Type B pancreatic cell (in vitro differentiated cells): ENCODE data around the gene AP3B1. TPM values are rescaled to one million over a fixed set of nuclear protein-coding genes. Genes with fewer than 3 reads are reported as not detected.

Source experiments
- DNase-seq: peaks from one replicate; pipeline ENCODE4 v3.0.0; 2021; ENCODE audit warnings: mixed read lengths; ENCODE audit not compliant: unreplicated experiment; ENCODE audit errors: extremely low spot score
- H3K27ac Mint-ChIP-seq: 2 replicates; pipeline ENCODE4 v1.8.0; 2021; ENCODE audit warnings: mild to moderate bottlenecking, mixed read lengths
- H3K27me3 Mint-ChIP-seq: 2 replicates; pipeline ENCODE4 v1.8.0; 2021; ENCODE audit warnings: mixed read lengths
- H3K36me3 Mint-ChIP-seq: 2 replicates; pipeline ENCODE4 v1.8.0; 2021; ENCODE audit warnings: mixed read lengths
- H3K4me1 Mint-ChIP-seq: one replicate; pipeline ENCODE4 v1.8.0; 2021; ENCODE audit warnings: mixed read lengths; ENCODE audit not compliant: unreplicated experiment
- H3K4me3 Mint-ChIP-seq: 2 replicates; pipeline ENCODE4 v1.8.0; 2021; ENCODE audit warnings: mild to moderate bottlenecking, mixed read lengths
- H3K9me3 Mint-ChIP-seq: 2 replicates; pipeline ENCODE4 v1.8.0; 2021; ENCODE audit warnings: mixed read lengths
- CTCF ChIP-seq: fragments of 200-600 bp; sonication (generic); conservative IDR thresholded peaks from 2 replicates; pipeline ENCODE4 v1.5.0; 2021; ENCODE audit warnings: antibody characterized with exemption, mild to moderate bottlenecking
- total RNA-seq: library from RNA; stranded (reverse); gene quantifications from 2 replicates; pipeline ENCODE4 v1.2.1, GENCODE V29; 2021; ENCODE audit warnings: low replicate concordance

AP3B1 gene
- total RNA-seq, 1 donor from 2014 or later: 48.4 TPM

- DNase-seq: no peak
- Mint-ChIP-seq H3K27ac (no peak overlapping the region), H3K36me3 (peaks cover 21% of the 10 kb centered on the region), H3K4me3 (no peak overlapping the region), H3K4me1 (no peaks in the 10 kb centered on the region), H3K27me3 (no peaks in the 10 kb centered on the region), H3K9me3 (no peaks in the 10 kb centered on the region)
- no peak for TF ChIP-seq CTCF
Observed at GRCh38 chr5:78109891-78110324, 184.6 kb downstream of the AP3B1 start.

- no peaks in the 10 kb centered on the region for H3K9me3 Mint-ChIP-seq
- H3K36me3 Mint-ChIP-seq: peaks cover 17% of the 10 kb centered on the region
- no peak for TF ChIP-seq CTCF
- H3K27me3 Mint-ChIP-seq: no peaks in the 10 kb centered on the region
- DNase-seq: no peak
- H3K4me1 Mint-ChIP-seq: no peaks in the 10 kb centered on the region
- H3K4me3 Mint-ChIP-seq: no peak overlapping the region
- no peak overlapping the region for H3K27ac Mint-ChIP-seq
Observed at GRCh38 chr5:78108564-78108963, 185.9 kb downstream of the AP3B1 start.

GRCh38 chr5:78103232-78103918 is 191.1 kb downstream of the AP3B1 start:
- H3K27me3 Mint-ChIP-seq: no peaks in the 10 kb centered on the region
- H3K27ac Mint-ChIP-seq: no peak overlapping the region
- TF ChIP-seq CTCF: no peak

GRCh38 chr5:78102500-78102899 is 192.0 kb downstream of the AP3B1 start:
- Mint-ChIP-seq H3K9me3 (peaks cover 4% of the 10 kb centered on the region), H3K27ac (no peak overlapping the region), H3K36me3 (peaks cover 33% of the 10 kb centered on the region), H3K4me3 (no peak overlapping the region), H3K4me1 (no peaks in the 10 kb centered on the region), H3K27me3 (no peaks in the 10 kb centered on the region)
- no peak for DNase-seq
- TF ChIP-seq CTCF: no peak

More at GRCh38 chr5:78103232-78103918, 191.1 kb downstream of the AP3B1 start:
- DNase-seq: no peak
- H3K4me1 Mint-ChIP-seq: no peaks in the 10 kb centered on the region
- H3K4me3 Mint-ChIP-seq: no peak overlapping the region
- peaks cover 4% of the 10 kb centered on the region for H3K9me3 Mint-ChIP-seq
- H3K36me3 Mint-ChIP-seq: peaks cover 37% of the 10 kb centered on the region

GRCh38 chr5:78095125-78095524 is 199.4 kb downstream of the AP3B1 start:
- no peak for DNase-seq
- H3K27me3 Mint-ChIP-seq: no peaks in the 10 kb centered on the region
- H3K4me1 Mint-ChIP-seq: no peaks in the 10 kb centered on the region
- TF ChIP-seq CTCF: no peak
- H3K36me3 Mint-ChIP-seq: peaks cover 33% of the 10 kb centered on the region
- H3K9me3 Mint-ChIP-seq: peaks cover 4% of the 10 kb centered on the region
- no peak overlapping the region for H3K27ac Mint-ChIP-seq
- no peak overlapping the region for H3K4me3 Mint-ChIP-seq
